Measurements from ENCODE around the gene PABPC1L.
"Not testable (repeated sequence)": the region's sequence is repeated elsewhere in the genome, so short reads cannot be mapped to it uniquely, and the experiment has no call there.

PABPC1L gene

DNA sequence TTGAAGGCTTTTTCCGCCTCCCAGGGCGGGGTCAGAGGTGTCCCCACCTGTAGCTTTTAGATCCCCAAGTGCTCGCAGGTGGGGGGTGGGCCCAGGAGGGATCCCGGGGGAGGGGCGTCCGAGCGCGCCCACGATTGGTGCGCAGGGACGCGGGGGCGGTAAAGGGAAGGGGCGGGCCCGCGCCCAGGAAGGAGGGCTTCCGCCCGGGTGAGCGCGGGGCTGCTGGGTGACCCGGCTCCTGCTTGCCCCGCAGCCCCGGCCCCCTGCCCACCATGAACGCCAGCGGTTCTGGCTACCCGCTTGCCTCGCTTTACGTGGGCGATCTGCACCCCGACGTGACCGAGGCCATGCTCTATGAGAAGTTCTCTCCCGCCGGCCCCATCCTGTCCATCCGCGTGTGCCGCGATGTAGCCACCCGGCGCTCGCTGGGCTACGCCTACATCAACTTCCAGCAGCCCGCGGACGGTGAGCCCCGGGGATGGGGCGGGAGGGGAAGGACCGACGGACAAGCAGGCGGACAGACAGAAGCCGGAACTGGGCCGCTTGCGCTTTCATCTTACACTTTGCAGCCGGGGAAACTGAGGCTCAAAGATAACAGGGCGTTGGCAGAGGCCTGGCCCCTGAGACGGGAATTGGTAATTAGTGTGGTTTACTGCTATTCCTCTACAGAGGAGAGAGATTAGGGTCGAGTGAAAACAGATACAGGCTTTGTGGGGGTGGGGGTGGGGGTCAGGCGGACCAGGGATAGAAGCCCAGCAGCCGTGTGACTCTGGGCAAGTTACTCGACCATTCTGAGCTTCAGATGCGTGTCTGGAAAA lies at the start of gene PABPC1L:
Gene PABPC1L (plus strand): TSS at position 189 of the 818 bp plus-strand sequence. CDS start 84 bp downstream, at position 273.
- H3K36me3 ChIP-seq (ENCODE audit: control insufficient read depth, insufficient read depth, low read length), result peaks cover 10% of the 10 kb centered on the region; the same call in 1 of the 2 replicates
- no peak within 1 kb of the TSS for H3K27ac ChIP-seq (ENCODE audit: low read length)
- H3K4me1 ChIP-seq (ENCODE audit: control insufficient read depth, insufficient read depth, low read length), result no peaks in the 10 kb centered on the region
- peak within 1 kb of the TSS; percentile 64 for H3K4me3 ChIP-seq (ENCODE audit: low read length)
- no peaks in the 10 kb centered on the region for H3K27me3 ChIP-seq (ENCODE audit: control insufficient read depth, insufficient read depth, low read length)
- no CpG with 5 or more reads among the region's 61 CpGs for WGBS (ENCODE audit: insufficient coverage, insufficient read length)
- peak; percentile 85 for DNase-seq (ENCODE audit: low read depth, low spot score)
- no peaks in the 10 kb centered on the region for H3K9me3 ChIP-seq (ENCODE audit: control insufficient read depth, insufficient read depth, low read length)

DNA sequence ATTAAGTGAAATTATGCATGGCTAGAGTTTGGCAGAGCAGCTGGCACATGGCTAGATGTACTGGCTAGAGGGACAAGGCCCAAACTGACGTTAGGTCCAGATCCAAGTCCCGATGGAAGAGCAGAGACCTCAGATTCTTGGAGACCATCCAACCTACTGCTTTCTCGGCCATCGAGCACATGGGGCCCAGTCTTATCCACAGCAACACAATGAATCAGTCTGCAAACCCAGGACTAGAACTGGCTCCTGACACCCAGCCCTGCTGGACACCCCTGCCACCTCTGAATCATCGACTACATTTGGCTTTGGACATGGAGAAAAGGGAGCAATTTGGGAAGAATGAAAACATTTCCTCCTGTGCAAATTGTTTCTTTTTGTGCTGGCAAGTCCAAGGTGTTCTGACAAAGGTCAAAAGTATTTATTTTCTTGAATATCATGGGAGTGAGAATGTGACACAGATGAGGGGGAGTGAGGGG lies 48.3 kb upstream of the PABPC1L start:
- DNase-seq (ENCODE audit: low read depth, low spot score), result no peak
- Histone ChIP-seq H3K27ac (ENCODE audit: low read length) (no peak overlapping the region), H3K4me3 (ENCODE audit: low read length) (no peak overlapping the region), H3K27me3 (ENCODE audit: control insufficient read depth, insufficient read depth, low read length) (no peaks in the 10 kb centered on the region), H3K36me3 (ENCODE audit: control insufficient read depth, insufficient read depth, low read length) (no peaks in the 10 kb centered on the region), H3K9me3 (ENCODE audit: control insufficient read depth, insufficient read depth, low read length) (no peaks in the 10 kb centered on the region), H3K4me1 (ENCODE audit: control insufficient read depth, insufficient read depth, low read length) (no peaks in the 10 kb centered on the region)
- no CpG with 5 or more reads among the region's 5 CpGs for WGBS (ENCODE audit: insufficient coverage, insufficient read length)

DNA sequence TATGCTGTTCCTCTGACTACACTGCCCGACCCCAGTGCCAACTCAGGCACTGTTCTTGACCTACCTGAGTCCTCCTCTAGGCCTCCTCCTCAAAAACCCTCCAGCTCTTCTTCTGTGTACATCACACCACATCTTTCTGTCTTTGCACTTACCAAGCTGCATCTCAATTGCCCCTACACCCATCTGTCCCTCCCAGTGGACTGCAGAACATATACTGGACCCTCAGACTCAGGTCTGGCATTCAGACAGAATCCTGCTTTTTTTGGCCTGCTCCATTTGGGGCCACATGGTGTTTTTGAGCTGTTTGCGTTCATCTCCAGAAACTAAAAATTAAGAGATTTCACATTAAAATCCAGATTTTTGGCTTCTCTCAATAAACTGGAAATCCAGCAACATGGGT lies 47.6 kb upstream of the PABPC1L start:
- WGBS (ENCODE audit: insufficient coverage, insufficient read length), result no CpG with 5 or more reads among the region's 2 CpGs
- Histone ChIP-seq H3K27me3 (ENCODE audit: control insufficient read depth, insufficient read depth, low read length) (no peaks in the 10 kb centered on the region), H3K27ac (ENCODE audit: low read length) (no peak overlapping the region), H3K4me1 (ENCODE audit: control insufficient read depth, insufficient read depth, low read length) (no peaks in the 10 kb centered on the region), H3K4me3 (ENCODE audit: low read length) (no peak overlapping the region), H3K36me3 (ENCODE audit: control insufficient read depth, insufficient read depth, low read length) (no peaks in the 10 kb centered on the region), H3K9me3 (ENCODE audit: control insufficient read depth, insufficient read depth, low read length) (no peaks in the 10 kb centered on the region)
- DNase-seq (ENCODE audit: low read depth, low spot score), result no peak

DNA sequence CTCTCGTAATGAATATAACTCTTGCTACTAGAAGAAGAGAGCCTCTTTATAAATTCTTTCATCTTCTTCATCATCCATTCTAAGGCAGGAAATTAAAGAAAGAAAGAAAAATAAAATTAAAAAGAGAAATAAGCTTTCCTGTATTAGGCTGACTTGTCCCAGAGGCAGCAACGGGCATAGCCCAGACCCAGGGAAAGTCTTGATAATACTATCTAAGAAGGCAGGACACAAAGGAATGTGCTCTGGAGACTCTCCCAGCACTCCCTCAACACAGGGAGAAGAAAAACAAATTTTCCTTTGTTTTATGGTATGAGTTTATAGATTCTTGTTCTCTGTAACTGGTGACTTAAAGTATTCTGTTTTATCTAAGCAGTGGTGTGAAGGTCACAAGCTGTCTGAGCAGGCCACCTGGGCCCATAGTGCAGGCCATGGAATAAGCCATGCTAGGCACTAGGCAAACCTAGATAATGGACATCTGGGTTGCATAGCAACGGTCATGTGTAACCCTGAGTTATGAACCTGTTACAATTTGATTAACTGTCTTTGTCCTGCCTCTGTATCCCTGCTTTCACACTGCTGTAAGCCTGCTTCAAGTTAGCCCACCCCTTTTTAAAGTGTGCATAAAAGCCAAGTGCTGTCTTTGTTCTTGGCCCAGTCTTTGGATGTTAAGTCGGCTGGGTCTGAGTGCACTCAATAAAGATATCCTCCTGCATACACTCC lies 46.3 kb upstream of the PABPC1L start:
- not testable (repeated sequence) for H3K27ac ChIP-seq (ENCODE audit: low read length); H3K9me3 ChIP-seq (ENCODE audit: control insufficient read depth, insufficient read depth, low read length); H3K27me3 ChIP-seq (ENCODE audit: control insufficient read depth, insufficient read depth, low read length); DNase-seq (ENCODE audit: low read depth, low spot score); H3K4me3 ChIP-seq (ENCODE audit: low read length); H3K4me1 ChIP-seq (ENCODE audit: control insufficient read depth, insufficient read depth, low read length); H3K36me3 ChIP-seq (ENCODE audit: control insufficient read depth, insufficient read depth, low read length)
- WGBS (ENCODE audit: insufficient coverage, insufficient read length), result no CpG with 5 or more reads among the region's 4 CpGs

DNA sequence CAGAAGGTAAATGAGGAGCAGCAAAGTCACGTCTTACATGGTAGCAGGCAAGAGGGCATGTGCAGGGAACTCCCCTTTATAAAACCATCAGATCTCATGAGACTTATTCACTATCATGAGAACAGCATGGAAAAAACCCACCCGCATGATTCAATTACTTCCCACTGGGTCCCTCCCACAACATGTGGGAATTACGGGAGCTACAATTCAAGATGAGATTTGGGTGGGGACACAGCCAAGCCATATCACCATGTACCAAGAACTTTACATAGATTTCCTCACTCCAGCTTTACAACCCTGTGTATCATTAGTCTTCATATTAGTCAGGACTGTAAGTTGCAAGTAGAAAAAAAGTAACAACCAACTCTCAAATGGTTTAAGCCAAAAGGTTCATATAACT lies 45.4 kb upstream of the PABPC1L start:
- H3K4me1 ChIP-seq (ENCODE audit: control insufficient read depth, insufficient read depth, low read length); H3K27me3 ChIP-seq (ENCODE audit: control insufficient read depth, insufficient read depth, low read length): not testable (repeated sequence)

DNA sequence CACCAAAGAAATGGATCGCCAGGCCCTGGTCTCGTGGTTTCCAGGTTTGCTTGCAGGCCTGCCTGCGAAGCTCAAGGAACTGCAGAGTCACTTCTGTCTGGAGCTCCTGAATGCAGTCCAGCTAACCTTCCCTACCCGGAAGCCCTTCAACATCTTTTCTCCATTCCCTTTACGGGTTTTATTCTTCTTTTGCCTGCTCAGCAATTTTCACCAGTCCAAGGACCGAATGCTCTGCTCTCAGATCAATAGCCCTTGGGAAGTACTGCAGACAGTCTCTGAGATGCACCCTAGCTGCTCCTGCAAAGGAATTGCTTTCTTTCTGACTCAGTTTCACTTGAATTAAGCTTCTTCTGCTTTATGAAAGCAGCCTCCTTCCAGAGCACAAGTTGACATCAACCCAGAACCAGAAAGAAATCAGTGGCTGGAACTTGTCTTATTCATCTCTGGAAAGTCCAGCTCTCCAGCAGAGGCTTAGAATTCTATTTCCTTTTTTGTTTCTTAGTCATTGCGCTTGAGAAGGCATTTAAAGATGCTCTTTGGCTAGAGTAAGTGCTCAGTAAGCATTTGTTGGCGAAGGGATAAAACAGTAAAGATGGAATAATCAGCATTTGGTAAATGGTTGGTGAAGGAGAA lies 43.0 kb upstream of the PABPC1L start:
- Histone ChIP-seq H3K4me1 (ENCODE audit: control insufficient read depth, insufficient read depth, low read length) (no peaks in the 10 kb centered on the region), H3K36me3 (ENCODE audit: control insufficient read depth, insufficient read depth, low read length) (no peaks in the 10 kb centered on the region), H3K27ac (ENCODE audit: low read length) (no peak overlapping the region), H3K27me3 (ENCODE audit: control insufficient read depth, insufficient read depth, low read length) (no peaks in the 10 kb centered on the region), H3K4me3 (ENCODE audit: low read length) (no peak overlapping the region), H3K9me3 (ENCODE audit: control insufficient read depth, insufficient read depth, low read length) (no peaks in the 10 kb centered on the region)
- no CpG with 5 or more reads among the region's 8 CpGs for WGBS (ENCODE audit: insufficient coverage, insufficient read length)
- DNase-seq (ENCODE audit: low read depth, low spot score), result no peak

More for the DNA sequence above, 45.4 kb upstream of the PABPC1L start:
- DNase-seq (ENCODE audit: low read depth, low spot score); H3K27ac ChIP-seq (ENCODE audit: low read length); H3K36me3 ChIP-seq (ENCODE audit: control insufficient read depth, insufficient read depth, low read length); H3K9me3 ChIP-seq (ENCODE audit: control insufficient read depth, insufficient read depth, low read length); H3K4me3 ChIP-seq (ENCODE audit: low read length): not testable (repeated sequence)
- no CpG with 5 or more reads among the region's 3 CpGs for WGBS (ENCODE audit: insufficient coverage, insufficient read length)

DNA sequence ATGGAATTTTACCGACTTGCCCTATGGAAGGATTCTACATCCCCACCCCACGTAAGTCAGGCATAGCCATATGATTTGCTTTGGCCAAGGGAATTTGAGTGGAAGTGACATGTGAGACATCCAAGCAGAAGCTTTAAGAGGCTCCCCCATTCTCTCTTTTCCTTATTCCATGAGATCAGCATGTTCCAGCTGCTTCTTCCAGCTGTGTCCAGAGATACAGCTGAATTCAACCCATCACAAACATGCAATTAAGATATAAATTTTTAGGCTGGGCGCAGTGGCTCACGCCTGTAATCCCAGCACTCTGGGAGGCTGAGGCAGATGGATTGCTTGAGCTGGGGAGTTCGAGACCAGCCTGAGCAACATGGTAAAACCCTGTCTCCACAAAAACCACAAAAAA lies 40.4 kb upstream of the PABPC1L start:
- Histone ChIP-seq H3K4me1 (ENCODE audit: control insufficient read depth, insufficient read depth, low read length) (no peaks in the 10 kb centered on the region), H3K9me3 (ENCODE audit: control insufficient read depth, insufficient read depth, low read length) (no peaks in the 10 kb centered on the region), H3K36me3 (ENCODE audit: control insufficient read depth, insufficient read depth, low read length) (no peaks in the 10 kb centered on the region), H3K27ac (ENCODE audit: low read length) (no peak overlapping the region), H3K4me3 (ENCODE audit: low read length) (no peak overlapping the region), H3K27me3 (ENCODE audit: control insufficient read depth, insufficient read depth, low read length) (no peaks in the 10 kb centered on the region)
- no peak for DNase-seq (ENCODE audit: low read depth, low spot score)
- WGBS (ENCODE audit: insufficient coverage, insufficient read length), result no CpG with 5 or more reads among the region's 5 CpGs

DNA sequence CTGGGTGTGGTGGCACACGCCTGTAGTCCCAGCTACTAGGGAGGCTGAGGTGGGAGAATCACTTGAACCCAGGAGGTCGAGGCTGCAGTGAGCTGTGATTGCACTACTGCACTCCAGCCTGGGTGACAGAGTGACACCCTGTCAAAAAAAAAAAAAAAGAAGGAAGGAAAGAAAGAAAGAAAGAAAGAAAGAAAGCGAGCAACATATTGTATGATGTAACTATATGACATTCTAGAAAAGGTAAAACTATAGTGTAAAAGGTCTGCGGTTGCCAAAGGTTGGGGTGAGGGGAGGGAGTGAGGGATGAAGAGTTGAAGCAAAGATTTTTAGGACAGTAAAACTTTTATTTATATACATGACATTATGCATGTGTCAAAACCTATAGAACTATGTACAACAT lies 27.5 kb upstream of the PABPC1L start:
- H3K9me3 ChIP-seq (ENCODE audit: control insufficient read depth, insufficient read depth, low read length); H3K4me1 ChIP-seq (ENCODE audit: control insufficient read depth, insufficient read depth, low read length); H3K27me3 ChIP-seq (ENCODE audit: control insufficient read depth, insufficient read depth, low read length); DNase-seq (ENCODE audit: low read depth, low spot score); H3K4me3 ChIP-seq (ENCODE audit: low read length); H3K36me3 ChIP-seq (ENCODE audit: control insufficient read depth, insufficient read depth, low read length); H3K27ac ChIP-seq (ENCODE audit: low read length): not testable (repeated sequence)
- WGBS (ENCODE audit: insufficient coverage, insufficient read length), result no CpG with 5 or more reads among the region's 4 CpGs

DNA sequence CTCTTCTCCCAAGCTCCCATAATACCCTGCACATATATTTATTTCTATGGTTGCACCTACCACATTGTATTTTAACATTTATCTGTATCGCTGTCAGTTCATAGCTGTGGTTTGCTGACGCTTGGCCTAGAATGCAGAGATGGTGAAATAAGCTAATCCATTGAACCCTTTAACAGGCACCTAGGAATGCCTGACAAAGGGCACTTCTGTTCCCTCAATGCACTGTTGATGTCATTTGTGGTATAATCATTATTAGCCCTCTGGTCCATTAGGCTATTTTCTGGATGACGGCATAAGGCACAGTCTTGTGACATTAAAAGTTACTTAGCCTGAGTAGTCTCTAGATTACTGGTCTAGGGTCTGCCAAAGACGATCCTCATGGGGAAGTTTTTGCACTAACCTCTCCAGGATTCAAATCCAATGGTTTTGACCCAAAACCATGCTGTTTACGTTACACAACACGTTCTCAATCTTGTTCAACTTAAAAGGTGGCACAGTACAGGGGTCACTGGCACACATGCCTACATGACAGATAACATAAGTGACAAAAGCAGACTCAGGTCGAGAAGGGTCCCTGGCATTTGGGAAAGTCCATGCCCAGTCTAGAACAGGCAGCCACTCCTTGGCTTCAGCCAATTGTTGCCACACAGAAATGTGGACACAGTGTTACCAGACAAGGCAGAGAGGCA lies 26.5 kb upstream of the PABPC1L start:
- no CpG with 5 or more reads among the region's 7 CpGs for WGBS (ENCODE audit: insufficient coverage, insufficient read length)
- Histone ChIP-seq H3K36me3 (ENCODE audit: control insufficient read depth, insufficient read depth, low read length) (no peaks in the 10 kb centered on the region), H3K9me3 (ENCODE audit: control insufficient read depth, insufficient read depth, low read length) (no peaks in the 10 kb centered on the region), H3K4me1 (ENCODE audit: control insufficient read depth, insufficient read depth, low read length) (no peaks in the 10 kb centered on the region), H3K4me3 (ENCODE audit: low read length) (no peak overlapping the region), H3K27me3 (ENCODE audit: control insufficient read depth, insufficient read depth, low read length) (no peaks in the 10 kb centered on the region), H3K27ac (ENCODE audit: low read length) (no peak overlapping the region)
- DNase-seq (ENCODE audit: low read depth, low spot score), result no peak

DNA sequence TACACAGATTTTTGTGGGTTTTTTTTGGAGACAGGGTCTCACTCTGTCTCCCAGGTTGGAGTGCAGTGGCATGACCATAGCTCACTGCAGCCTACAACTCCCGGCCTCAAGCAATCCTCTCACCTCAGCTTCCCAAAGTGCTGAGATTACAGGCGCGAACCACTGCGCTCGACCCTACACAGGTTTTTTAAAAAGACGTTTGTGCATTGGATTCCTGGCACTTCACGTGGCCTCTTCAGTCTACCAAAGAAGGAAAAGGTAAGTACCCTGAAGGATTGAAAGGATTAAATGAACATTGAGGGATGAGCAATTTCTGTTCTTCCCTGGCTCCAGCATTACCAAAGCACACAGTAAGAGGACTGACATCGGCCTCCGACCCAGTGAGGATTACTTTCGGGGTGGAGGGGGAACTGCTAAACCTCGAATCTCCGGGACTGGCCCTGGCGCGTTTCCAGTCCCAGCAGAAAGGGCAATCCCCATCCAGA lies 24.9 kb upstream of the PABPC1L start:
- WGBS (ENCODE audit: insufficient coverage, insufficient read length), result no CpG with 5 or more reads among the region's 14 CpGs
- H3K27ac ChIP-seq (ENCODE audit: low read length), result no peak overlapping the region
- no peak for DNase-seq (ENCODE audit: low read depth, low spot score)
- H3K27me3 ChIP-seq (ENCODE audit: control insufficient read depth, insufficient read depth, low read length), result no peaks in the 10 kb centered on the region
- no peaks in the 10 kb centered on the region for H3K36me3 ChIP-seq (ENCODE audit: control insufficient read depth, insufficient read depth, low read length)
- no peaks in the 10 kb centered on the region for H3K4me1 ChIP-seq (ENCODE audit: control insufficient read depth, insufficient read depth, low read length)
- H3K4me3 ChIP-seq (ENCODE audit: low read length), result peak overlapping the region; percentile 26; the same call in 1 of the 2 replicates
- H3K9me3 ChIP-seq (ENCODE audit: control insufficient read depth, insufficient read depth, low read length), result no peaks in the 10 kb centered on the region
